GM19438 (cell line): Measurements from ENCODE around the gene IGFN1.

ENCODE experiments used
- ATAC-seq: cut with Tn5 transposase; IDR thresholded peaks from one replicate; pipeline ENCODE4 v1.9.1; 2021; ENCODE audit warnings: low read depth; ENCODE audit not compliant: unreplicated experiment

The IGFN1 gene

GRCh38 chr1:201215531-201216357 lies 25.1 kb downstream of the IGFN1 start:
- no peak for ATAC-seq

- ATAC-seq: no peak
These were observed 25.9 kb downstream of the IGFN1 start for GRCh38 chr1:201216395-201217085.

- ATAC-seq: no peak
These were observed 26.5 kb downstream of the IGFN1 start for GRCh38 chr1:201217146-201217545.

GRCh38 chr1:201217851-201218250 lies 27.2 kb downstream of the IGFN1 start:
- ATAC-seq: no peak

- ATAC-seq: no peak
These were observed 27.8 kb downstream of the IGFN1 start for GRCh38 chr1:201218409-201218808.

GRCh38 chr1:201219481-201220387 lies 29.1 kb downstream of the IGFN1 start:
- ATAC-seq: no peak

GRCh38 chr1:201220388-201220715 lies 29.7 kb downstream of the IGFN1 start:
- ATAC-seq: no peak

- ATAC-seq: no peak
These were observed 30.7 kb downstream of the IGFN1 start for GRCh38 chr1:201221201-201221846.

- ATAC-seq: no peak
These were observed 31.5 kb downstream of the IGFN1 start for GRCh38 chr1:201222125-201222524.

GRCh38 chr1:201223852-201224665 lies 33.4 kb downstream of the IGFN1 start:
- no peak for ATAC-seq

GRCh38 chr1:201224666-201225370 lies 34.2 kb downstream of the IGFN1 start:
- ATAC-seq: no peak

- ATAC-seq: no peak
These were observed 35.5 kb downstream of the IGFN1 start for GRCh38 chr1:201226178-201226514.

- ATAC-seq: no peak
These were observed 36.4 kb downstream of the IGFN1 start for GRCh38 chr1:201226859-201227488.

- no peak for ATAC-seq
These were observed 37.7 kb downstream of the IGFN1 start for GRCh38 chr1:201228011-201228983.

GRCh38 chr1:201229095-201229494 lies 38.5 kb downstream of the IGFN1 start:
- ATAC-seq: no peak

- no peak for ATAC-seq
These were observed 39.4 kb downstream of the IGFN1 start for GRCh38 chr1:201229771-201230635.

- ATAC-seq: no peak
These were observed 40.1 kb downstream of the IGFN1 start for GRCh38 chr1:201230676-201231075.
